NCI-H748 treated with DMSO at 0.1 percent for 48 hours (cell line): ENCODE data around the gene FILIP1L.

Source experiments
- DNase-seq: peaks from one replicate; lab custom pipeline; 2025; lab: John Stamatoyannopoulos, UW

Gene FILIP1L

GRCh38 chr3:99951701-99952100, 162.6 kb downstream of the FILIP1L start:
- DNase-seq: no peak

GRCh38 chr3:99950921-99951320, 163.4 kb downstream of the FILIP1L start:
- DNase-seq: no peak

- DNase-seq: no peak
Observed at GRCh38 chr3:99949956-99950670, 164.2 kb downstream of the FILIP1L start.

GRCh38 chr3:99948467-99949089, 165.7 kb downstream of the FILIP1L start:
- no peak for DNase-seq

DNA sequence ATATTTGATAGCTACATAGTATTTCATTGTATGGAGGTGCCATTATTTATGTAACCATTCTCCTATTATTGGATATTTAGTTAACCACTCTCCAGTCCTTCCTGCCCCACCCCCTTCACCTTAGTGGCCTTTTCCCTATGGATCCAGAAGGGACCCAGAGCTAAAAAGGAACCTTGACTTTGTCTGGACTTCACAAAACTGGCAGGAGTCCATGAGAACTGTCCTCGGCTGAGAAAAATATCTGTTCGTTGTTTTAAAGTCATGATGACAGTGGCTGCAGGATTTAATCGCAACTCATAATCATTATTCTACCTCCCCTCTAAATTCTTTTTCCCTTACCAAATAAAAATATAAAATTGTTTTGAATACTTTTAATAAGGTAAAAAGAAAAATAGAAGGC, 166.9 kb downstream of the FILIP1L start:
- DNase-seq: no peak

DNA sequence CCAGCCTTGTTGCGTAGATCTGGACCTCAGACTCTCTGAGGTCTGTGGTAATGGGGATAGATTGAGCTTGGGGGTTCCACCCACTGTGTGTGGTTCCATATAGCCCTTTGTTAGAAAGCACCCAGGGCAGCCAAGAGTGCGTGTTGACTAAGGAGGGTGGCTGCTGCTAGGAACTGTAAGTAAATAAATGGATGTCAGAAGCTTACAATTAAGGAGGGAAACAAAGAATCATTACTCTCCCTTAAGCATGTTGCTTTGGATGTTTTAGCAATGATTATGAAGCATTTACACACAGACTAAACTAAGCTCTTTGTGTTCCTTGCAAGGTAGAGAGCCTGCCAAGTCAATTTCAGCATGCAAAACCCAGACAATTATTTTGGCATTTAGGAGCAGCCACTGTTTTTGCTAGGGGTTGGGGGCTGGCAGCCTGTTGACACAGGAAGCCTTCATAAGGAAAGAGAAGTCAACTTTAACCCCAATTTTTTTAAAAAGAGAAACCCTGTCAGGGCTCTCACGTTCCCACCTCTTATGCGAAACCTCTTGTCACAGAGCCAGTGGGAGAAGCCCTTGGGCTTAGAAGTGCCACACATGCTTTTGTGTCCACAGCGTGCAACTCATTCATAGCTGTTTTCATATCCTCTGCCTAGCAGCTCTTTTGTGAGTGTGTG, 168.8 kb downstream of the FILIP1L start:
- peak; percentile 12 for DNase-seq

- no peak for DNase-seq
Observed at GRCh38 chr3:99943931-99944761, 170.2 kb downstream of the FILIP1L start.

DNA sequence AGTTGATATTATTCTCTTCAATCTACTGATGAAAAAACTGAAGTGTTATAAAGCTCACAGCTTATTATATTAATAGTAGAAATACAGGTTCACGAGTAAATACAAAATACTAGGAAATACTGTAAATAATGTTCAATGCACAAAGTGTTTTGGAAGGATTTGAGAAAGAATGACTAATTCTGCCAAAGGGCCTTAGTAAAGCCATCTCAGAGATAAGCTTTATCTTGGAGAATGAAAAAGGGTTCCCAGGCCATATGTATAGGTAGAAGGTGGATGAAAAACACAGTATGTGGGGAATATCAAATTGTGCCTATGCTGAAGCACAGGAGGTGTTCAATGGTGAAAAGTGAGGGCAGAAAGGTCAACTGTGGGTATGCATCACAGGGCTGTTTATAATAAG, 173.1 kb downstream of the FILIP1L start:
- no peak for DNase-seq

DNA sequence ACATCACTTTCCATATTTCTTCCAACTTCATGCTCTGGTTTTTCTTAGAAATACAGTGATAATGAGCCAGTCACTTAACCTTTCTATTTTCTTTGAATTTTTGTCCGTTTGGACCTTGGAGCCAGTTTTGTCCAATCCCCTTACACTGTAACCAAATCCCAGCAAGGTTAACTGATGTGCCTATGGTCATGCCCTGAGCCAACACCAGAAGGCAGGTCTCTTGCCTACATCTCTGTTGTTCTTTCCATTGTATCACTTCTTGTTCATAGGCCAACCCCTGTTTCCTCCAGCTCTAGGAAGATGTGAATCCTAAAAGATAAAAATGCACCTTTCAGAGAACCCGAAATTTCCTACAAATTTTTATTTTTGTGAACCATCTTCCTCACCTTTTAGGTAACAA, 174.0 kb downstream of the FILIP1L start:
- DNase-seq: no peak

- no peak for DNase-seq
Observed at GRCh38 chr3:99939876-99940275, 174.4 kb downstream of the FILIP1L start.

GRCh38 chr3:99938270-99938911, 175.9 kb downstream of the FILIP1L start:
- no peak for DNase-seq

DNA sequence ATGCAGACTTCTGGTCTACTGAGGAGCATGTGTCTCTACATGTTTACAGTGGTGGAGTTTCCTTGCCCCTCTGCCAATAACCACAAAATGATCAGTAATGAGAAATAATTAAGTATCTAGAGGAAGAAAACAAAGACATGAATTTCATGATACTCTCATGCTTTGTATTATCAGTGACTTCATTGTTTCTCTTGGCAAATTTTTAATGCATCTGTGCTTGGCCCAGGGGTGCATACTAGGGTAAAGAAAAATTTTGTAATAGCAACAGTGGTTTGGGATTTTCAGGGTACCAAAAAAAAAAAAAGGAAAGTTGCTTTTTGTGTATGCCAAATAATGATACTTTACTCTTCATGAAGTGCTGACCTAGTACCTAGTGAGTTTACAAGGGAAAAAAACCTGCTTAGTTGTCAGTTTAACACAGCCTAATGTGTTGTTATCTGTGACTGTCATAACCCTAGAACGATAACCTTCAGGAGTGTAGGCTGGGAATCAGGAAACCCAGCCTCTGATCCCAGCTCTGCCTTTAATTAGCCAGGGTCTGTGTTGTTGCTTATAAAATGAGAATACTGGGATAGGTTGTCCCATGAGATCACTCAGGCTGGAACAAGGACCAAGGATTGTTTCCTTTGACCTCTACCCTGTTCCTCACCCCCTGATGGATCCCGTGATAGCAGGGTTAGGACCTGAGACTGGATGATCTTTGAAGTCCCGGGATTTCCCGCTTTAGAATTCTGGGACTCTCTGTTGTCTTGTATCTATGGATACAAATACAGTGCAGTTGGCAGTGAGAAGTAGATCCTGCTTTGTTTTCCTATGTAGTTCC, 179.1 kb downstream of the FILIP1L start:
- DNase-seq: no peak

GRCh38 chr3:99933971-99934750, 180.1 kb downstream of the FILIP1L start:
- DNase-seq: no peak

- no peak for DNase-seq
Observed at GRCh38 chr3:99931059-99931458, 183.2 kb downstream of the FILIP1L start.

DNA sequence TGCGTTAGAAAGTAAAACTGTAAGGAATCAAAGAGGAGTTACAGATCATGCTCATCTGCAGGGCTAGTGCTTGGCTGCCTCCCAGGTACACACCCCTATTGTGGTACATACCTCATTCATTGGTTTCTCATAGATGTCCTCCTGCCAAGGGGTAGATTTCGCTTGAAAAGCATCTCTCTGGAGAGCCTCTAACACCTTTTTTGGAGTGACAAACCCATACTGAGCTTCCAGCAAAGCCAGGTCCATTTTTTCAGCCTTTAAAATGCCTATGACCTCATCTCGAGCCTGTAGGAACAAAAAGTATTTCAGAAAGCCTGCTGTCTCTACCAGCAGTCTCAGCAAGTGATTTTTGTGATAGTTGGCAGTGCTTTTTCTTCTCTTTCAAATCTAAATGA, 184.6 kb downstream of the FILIP1L start:
- DNase-seq: no peak

DNA sequence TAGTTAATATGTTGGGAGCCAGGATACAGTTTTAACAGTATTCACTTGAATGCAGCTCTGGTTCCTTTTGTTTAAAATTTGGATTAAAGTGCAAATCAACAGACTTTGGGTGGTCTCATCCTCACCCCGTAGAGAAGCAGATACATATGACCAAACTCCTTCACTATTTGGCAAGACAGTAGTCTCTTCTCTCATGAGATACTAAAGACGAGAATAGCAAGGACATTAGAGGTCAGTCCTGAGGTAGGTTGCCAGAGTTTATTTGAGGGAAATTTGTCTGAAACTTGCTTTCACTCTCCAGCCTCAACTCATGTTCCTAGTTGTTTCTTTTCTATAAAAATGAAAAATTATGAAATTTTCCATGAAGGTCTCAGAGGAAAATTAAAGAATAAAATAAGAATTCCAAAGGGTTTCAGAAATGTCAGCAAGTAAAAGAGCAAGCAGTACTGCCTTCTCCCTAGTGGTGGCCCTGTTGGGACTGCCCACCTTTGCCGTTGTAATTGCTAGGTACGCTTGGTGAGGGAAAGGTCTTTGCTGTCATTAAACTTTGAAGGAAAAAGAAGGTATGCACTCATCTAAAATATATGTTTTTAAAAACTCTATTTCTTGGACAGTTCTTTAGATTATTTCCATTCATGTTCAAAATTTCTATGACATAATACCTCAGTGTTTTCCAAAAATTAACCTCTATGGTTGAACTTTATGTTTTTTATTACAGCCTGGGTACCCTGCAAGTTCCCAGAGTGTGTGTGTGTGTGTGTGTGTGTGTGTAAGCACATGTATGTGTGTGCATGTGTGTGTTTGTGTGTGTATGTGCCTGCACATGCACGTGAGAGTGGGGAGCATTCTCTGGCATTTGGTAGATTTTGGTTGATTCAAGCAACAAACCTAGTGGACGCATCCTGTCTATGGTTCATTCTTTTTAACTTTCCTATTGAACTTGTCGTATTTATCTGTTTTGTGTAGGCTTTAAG, 185.2 kb downstream of the FILIP1L start:
- no peak for DNase-seq

- DNase-seq: no peak
Observed at GRCh38 chr3:99927671-99928457, 186.4 kb downstream of the FILIP1L start.

DNA sequence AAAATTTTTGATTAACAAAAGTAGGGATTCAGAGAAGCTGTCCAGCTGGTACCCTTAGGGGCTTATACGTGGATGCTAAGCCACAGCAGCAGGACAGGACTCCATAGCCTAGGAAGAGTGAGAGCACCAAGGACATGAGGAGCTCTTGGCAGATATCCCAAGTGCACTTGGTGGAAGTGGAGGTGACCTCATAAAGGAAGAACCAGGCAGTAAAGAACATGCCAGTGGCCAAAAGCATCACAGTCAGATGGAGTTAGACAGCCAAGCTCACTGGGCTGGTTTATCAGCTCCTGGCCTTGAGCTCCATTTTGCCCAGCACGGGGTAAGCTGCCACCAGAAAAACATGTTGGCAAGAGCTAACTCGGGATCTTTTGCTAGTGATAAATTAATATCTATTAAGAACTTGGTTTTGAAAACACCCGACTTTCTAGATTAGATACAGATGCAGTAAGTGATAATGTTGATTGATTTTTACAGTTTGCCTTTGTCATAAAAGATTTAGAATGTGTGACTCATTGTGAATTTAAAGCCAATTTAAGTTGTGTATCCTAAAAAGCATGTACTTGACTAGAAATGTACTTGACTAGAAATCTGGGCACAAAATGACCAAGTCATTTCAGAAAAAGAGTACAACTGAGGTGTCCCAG, 188.6 kb downstream of the FILIP1L start:
- DNase-seq: no peak
